Endometrial microvascular endothelial cells (primary cell): ENCODE measurements around the gene CLSTN2. TPM values are rescaled to one million over a fixed set of nuclear protein-coding genes. Genes with fewer than 3 reads are reported as not detected.
"Not testable (repeated sequence)": the region's sequence is repeated elsewhere in the genome, so short reads cannot be mapped to it uniquely, and the experiment has no call there.

Source experiments
- in situ Hi-C: cut with HindIII; loops from 2 replicates; pipeline ENCODE4 v1.10.0; 2017; ENCODE audit warnings: low sequenced_read_pairs, low pct_unique_long_range_greater_than_20kb; ENCODE audit errors: inconsistent ontology term
- total RNA-seq: library from RNA; depleted of rRNA; stranded (reverse); fragments of >200 nt; gene quantifications from one replicate; pipeline ENCODE4 v1.2.3, GENCODE V29; 2015; ENCODE audit errors: inconsistent ontology term

CLSTN2 gene
- total RNA-seq, 1 donor from 2014 or later, result not detected

DNA sequence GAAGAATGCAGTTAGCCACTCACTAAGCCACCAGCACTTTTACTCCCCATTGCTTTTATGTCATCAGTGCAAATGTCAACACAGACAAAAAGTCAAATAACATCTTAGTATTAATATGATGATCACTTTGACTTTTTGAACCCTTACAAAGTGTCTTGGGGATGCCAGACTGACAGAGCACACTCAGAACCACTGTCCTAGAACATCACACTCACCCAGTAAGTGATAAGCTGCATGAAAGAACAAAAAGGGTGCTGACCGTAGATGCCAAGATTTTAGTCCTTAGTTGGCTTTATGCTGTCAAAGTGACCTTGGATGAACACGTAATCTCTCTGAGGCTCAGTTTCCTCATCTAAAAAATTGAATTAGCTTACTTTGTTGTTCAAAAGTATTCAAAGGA is 463.4 kb downstream of the CLSTN2 start:
- in situ Hi-C loops, result no loop called here

DNA sequence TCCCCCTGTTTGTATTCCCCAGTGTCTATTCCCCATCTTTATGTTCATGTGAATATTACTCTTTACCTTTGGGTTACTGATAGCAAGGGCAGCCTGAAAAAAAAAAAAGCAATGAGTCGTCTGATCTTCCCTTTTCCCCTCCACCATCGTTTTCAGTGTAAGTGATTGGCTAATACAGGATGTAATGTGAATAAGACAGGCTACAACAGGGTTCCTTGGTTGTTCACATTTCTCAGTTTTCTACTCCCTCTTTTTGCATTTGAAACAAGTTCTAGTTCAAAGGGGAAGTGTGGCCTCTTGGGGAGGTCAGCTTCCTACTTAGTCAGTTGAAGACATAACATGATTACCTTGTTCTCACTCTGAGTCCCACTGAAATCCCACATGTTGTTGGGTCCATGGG is 464.9 kb downstream of the CLSTN2 start:
- in situ Hi-C loops, result no loop called here

DNA sequence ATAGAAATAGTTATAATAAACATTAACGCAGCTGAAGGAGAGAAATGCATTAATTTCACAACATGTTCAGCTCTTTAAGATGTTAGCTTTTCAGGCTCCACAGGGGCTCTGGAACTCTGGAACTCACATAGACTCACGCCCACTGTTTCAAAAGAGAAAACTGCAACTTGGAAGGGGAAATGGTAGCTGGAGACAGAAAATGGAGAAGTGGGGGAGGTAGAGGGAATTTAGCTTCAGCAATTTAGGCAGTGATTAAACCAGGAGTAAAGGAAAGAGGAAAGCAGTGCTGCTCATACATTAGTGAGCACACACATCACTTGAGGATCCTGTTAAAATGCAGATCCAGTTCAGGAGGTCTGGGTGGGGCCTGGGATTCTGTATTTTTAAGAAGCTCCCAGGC is 468.1 kb downstream of the CLSTN2 start:
- in situ Hi-C loops, result no loop called here

DNA sequence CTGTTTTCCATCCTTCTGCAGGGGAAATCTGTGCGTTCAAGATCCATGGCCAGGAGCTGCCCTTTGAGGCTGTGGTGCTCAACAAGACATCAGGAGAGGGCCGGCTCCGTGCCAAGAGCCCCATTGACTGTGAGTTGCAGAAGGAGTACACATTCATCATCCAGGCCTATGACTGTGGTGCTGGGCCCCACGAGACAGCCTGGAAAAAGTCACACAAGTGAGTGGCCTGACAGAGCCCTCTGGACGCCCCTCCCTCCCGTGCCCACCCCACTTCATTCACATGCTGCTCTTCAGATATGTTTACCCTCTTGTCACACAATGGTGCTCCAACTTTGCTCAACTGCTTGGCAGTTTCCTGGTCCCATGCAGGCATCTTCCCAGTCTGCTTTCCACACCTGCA is 468.6 kb downstream of the CLSTN2 start:
- in situ Hi-C loops, result no loop called here

DNA sequence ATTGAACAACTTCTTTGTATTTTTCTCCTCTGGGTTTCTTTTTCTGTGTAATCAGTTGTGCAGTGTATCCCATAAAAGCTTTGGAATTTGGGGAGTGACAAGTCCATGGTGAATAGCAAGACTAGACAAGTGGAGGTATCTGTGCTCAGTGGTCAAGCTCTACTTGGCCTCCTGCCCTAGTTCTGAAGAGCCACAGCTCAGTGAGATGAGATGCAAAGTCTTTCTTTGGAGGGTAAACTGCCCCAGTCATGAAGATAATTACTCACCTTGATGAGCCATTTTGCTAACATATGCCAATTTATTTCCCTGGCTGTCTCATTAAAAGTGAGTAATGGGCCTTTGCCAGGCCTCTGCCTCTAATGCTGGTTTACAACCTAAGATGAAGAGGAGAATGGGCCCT is 471.7 kb downstream of the CLSTN2 start:
- in situ Hi-C loops, result no loop called here

DNA sequence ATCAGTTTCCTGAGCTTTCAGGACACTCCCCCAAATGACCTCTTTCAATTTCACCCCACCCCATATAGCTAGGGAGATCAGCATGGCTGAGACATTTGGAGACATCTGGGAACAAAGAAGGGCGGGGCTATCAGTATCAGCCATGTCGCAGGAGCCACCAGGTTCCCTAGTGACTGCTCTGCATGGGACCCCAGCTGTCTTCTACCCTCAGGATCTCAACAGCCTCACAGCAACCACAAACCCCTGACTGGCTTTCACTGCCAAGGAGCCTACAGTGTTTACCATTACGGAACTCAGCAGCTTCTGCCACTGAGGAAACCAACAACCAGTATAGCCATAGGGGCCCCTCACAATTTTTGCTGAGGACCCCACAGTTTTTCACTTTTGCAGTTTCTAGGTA is 473.3 kb downstream of the CLSTN2 start:
- in situ Hi-C loops, result no loop called here

DNA sequence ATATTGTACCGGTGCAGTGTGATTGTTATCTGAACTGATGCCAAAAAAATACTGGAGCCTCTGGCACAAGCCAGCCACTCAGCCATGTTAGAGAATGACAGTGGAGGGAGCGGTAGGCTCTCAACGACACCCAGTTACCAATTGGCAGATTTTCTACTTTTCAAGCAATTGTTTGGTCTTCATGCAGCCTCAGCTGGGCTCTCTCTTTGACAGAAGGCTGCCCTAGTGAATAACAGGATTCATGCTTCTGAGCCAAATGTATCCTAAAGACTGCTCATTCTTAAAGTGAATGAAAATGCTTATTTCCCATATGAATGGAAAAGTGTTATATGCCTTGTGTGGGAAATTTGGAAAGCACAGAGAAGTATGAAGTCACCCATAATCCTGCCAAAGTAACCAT is 481.7 kb downstream of the CLSTN2 start:
- in situ Hi-C loops, result no loop called here

DNA sequence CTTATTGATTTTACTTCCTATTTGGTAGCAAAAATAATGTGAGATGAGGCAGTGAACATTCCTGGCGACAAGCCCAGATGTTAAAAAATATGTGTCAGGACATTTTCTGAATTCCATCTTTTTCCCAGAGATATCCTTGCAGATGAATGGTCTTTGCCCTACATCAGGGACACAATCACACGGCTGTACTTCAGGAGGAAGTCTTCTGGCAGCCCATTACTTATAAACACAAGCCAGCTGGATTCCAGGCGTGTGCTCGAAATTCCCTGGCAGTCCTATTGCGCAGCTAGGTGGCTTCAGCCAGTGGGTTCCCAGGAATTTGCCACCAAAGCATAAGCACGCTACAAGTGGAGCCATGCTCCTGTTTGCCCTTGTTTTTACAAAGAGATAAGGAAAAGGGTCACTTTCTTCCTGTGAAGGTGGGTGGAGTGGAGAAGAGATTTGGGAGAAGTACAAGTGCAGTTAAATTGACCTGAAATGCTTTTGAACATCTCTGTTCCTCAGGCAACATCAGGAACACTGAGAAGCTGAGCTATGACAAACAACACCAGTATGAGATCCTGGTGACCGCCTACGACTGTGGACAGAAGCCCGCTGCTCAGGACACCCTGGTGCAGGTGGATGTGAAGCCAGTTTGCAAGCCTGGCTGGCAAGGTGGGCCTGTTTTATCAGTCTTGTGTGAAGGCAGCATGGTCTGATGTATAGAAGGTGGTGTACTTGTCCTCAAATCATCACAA is 485.8 kb downstream of the CLSTN2 start:
- in situ Hi-C loops, result no loop called here

DNA sequence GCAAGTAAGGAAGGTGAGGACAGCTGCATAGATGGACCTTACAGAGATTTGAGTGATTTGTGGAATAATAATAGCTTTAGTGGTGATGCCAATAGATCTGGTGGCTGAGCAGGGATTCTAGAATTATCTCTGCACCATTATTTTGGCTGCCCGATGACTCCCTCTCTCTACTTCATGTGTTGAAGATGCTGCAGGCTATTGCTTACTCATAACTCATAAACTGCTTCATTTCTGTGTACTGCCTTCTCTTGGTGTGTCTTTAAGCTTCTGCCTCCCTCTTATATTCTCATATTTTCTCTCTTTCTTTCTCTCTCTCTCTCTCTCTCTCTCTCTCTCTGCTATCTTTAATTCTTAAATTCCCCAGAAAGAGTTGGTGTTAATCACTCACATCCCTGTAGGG is 486.9 kb downstream of the CLSTN2 start:
- in situ Hi-C loops, result no loop called here

DNA sequence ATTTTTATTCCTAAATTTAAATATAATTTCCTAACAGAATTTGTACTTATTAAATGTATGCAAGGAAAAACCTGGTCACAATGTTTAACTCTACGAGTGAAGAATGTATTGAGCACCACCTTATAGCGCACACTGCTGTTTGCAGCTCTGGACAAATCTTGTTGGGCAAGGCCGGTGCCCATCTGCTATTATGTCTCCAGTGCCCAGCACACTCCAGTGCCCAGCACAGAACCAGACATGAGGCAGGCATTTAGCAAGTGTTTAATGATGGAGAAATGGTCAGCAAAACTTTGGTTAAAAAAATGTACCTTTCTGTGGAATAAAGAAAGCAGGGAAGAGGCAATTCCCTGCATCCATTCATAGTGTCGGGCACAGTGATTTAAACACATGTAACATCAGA is 488.2 kb downstream of the CLSTN2 start:
- in situ Hi-C loops, result no loop called here

DNA sequence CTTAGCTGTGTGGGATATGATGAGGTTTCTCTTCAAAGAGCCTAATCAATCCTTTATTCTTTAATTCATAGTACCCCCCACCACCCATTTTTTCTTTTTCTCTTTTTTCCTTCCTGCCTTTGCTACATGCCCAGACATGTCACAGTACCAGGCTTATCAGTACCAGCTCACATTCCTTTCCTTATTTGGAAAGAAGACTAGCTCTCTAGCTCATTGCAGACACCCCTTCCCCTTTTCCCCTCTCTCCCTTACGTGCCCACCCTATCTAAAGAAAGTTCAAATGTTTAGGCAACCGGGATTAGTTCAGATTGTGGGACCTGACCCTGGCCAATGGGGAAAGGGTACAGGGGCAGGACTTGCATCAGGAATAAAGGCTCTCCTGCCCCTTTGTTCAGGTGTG is 488.6 kb downstream of the CLSTN2 start:
- in situ Hi-C loops, result not testable (repeated sequence)

DNA sequence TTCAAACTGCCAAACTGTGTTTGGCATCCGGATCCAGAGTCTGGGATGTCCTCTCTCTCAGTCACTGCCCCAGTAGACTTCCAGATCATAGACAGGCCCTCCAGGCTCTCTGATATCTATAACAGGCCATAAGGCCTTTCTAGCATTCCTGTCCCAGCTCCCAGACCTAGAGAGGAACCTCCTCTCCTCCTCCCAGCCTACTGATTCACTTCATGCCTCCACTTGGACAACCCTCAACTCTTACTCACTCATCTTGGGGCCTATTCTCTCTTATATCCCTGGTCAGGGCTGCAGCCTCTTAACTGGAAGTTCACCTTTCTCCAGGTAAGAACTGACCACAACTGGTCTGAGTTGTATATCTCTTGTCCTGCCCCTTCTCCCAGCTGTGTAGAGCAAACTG is 489.2 kb downstream of the CLSTN2 start:
- in situ Hi-C loops, result no loop called here

DNA sequence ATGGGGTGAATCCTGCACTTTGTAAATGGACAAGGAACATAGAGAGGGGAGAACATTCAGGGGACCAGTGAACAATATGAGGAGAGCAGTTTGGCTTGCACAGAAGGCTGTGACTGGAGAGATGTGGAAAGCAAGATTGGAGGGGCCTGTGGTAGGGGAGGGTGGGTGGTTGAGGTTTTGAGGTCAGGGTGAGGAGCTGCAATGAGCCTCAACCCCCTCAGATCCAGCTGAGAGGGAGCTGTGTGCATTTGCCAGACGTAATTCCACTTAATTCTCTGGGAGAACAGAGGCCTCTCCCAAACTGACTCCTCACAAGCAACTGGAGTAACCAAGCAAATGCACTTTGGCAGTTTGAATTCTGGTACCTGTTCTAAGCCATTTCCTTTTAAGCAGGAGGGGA is 489.7 kb downstream of the CLSTN2 start:
- in situ Hi-C loops, result no loop called here

DNA sequence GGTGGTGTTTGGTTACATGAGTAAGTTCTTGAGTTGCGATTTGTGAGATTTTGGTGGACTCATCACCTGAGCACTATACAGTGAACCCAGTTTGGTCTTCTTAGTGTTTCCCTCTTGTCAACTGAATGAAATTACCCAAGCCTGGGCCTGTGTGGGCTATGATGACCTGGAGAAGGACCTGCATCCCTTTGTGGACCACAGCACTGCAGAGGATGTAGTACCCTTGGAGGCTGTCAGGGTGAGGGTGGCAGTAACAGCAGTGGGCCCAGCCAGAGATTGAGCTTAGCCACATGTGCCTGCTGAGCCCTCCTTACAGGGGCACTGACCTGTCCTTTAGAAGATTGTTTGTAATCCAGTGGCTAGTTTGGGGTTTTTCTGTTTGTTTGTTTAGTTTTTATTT is 492.8 kb downstream of the CLSTN2 start:
- in situ Hi-C loops, result no loop called here

DNA sequence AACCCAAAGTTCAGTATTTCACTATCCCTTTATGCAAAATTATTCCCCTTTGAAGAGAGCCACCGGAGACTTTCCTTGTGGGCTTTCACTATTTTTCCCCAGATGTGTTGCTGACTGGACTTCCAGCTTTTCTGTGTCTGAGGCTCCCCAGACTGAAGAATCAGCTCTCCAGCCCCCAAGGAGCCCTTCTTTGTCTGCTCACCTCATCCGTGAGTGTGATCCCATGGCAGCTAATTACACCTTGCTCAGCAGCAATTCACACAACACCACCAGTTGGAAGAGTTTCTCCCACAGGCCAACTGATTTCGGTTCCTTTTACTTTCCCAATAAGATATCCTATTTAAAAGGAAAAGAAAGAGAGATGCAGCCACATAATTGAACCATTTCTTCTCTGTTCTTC is 493.4 kb downstream of the CLSTN2 start:
- in situ Hi-C loops, result no loop called here

DNA sequence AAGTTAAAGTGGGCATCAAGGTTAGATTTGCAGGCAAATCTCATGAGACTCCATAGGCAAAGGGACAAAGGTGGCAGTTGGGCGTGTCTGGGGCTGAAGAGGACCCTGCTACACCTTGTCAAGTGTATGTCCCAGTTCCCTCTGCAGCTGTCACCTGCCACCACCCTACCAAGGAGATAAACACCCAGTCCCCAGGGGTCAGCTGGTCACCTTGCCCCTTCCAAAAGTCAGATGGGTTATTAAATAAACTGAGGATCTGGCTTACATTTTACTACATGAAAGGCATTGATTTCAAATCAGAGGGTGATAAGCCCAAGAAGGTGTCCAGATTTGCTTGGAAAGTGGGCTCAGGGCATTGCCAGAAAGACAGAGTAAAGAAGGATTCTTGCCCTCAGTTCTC is 494.8 kb downstream of the CLSTN2 start:
- in situ Hi-C loops, result no loop called here

DNA sequence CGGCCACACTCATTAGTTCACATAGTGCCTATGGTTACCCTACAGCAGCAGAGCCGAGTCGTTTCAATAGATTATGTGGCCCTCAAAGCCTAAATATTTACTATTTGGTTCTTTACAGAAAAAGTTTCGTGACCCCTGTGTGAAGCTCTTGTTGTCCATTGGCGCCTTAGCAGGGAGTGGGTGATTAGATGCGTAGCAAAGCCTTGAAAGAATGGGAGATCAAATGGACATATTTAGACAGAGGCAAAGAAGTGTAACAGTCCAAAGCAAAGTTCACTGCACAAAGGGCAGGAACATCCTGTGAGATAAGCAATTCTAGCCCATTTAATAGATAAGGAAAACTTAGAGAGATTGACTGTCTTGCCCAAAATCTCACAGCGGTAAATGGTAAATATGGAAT is 495.5 kb downstream of the CLSTN2 start:
- in situ Hi-C loops, result no loop called here

DNA sequence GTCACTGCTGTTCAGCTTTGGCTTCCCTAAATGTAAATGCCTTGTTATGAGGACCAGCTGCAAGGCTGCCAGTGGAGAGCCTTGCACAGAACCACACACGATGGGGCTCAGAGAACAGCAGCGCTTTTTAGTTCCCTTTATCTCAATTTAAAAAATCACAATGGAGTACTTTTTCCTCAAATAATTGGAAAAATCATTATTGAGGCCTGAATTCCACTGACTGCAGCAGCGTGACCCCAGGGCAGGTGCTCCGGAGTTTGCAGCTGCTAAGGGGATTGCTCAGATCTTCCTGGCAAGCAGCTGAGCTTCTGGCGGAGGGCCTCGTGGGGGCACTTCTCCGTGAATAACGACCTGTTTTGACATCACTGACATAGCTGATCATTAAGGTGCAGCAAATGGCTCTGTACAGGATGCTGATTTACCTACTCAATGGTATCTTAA is 497.3 kb downstream of the CLSTN2 start:
- in situ Hi-C loops, result no loop called here

DNA sequence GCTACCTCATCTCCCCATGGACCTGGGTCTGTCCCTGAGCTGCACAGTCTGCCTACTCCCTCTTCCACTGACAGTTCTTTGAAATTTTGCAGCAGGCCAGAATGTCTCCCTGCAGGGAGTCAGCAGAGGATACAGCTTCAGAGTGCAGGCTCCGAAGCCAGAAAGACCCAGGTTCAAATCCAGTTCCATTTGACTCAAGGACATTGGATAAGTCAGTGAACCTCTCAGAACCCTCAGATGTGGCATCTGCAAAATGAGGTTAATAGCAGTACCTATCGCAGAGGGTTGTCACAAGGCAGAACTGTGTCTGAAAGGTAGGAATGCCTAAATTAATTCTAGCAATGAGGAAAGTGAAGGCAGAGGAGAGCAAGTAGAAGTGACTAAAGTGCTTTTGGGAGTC is 498.4 kb downstream of the CLSTN2 start:
- in situ Hi-C loops, result no loop called here

DNA sequence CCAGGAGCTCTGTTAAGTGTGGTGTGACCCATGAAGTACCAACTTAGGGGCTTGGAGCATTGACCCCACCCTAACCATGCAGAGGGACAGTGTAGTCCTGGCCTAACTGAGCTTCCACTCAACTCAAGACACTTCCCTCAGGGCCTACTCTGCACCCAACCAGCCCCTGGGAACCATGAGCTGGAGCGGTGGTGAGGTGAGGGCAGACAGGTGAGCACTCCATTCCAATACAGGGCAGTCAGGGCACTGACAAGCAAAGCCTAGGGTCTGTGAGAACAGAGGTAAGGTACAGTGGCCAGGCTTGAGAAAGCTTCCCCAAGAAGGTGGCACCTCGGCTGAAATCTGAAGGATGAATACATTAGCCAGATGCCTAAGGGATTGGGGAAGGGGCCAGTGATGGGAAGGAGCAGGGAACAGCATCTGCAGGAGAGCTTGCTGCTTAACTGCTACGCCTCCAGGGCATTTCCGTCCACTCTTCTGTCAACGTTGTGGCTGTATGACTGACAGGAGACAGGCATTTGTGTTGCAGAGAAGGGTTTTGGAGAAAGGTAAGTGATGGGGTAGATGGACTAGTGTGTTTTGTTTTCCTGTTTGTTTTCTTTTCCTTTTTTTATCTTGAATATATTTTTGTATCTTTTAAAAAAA is 499.4 kb downstream of the CLSTN2 start:
- in situ Hi-C loops, result no loop called here

DNA sequence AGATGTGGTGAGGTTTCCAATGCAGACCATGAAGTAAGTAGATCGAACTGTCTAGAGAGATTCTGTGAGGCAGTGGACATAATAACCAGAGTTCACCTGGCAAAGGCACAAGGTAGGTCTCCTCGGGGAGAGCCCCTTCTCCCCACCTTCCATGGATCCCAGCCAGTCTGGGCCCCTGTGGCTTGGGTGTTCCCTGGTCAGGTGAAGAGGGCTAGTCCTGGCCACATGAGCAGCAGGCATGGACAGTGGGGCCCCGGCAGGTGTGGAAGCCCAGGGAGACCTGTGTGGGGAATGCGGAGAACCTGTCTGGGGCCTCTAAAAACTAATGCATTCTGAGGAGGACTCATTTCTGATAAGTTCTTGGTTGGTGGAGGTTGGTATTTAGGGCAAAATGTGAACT is 501.4 kb downstream of the CLSTN2 start:
- in situ Hi-C loops, result no loop called here
